ENCODE data around the gene CAST.

CAST gene

DNA sequence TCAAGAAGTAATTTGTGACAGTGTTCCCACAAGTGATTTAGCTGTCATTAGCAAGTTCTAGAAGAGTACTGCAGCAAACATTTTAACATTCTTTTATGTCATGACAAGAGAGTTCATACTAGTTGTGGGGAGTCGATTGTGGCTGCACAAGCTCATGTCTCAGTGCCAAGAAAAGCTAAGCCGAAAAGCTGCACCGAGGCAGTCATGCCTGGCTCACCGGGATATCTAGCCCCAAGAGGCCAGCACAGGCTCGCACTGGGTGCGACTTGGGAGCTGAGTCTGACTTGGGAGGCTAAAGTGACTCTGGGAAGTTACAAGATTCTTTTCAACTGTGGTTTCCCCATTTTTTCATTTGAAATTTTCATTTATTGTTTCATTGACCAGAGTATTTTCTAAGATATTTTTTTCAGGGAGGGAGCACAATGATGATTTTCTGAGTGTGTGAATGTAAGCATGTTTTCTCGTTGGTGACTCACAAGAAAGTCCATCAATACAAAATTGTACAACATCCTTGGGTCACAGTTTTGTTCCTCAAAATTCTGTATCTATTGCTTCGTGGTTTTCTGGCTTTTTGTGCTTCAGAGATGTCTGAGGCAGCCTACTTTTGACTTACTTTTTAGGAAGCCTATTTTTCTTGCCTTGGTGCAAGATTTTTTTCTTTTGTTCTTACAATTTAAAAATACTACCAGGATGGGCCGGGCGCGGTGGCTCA lies 18.7 kb downstream of the CAST start:
- TF ChIP-seq, protein P1, sequence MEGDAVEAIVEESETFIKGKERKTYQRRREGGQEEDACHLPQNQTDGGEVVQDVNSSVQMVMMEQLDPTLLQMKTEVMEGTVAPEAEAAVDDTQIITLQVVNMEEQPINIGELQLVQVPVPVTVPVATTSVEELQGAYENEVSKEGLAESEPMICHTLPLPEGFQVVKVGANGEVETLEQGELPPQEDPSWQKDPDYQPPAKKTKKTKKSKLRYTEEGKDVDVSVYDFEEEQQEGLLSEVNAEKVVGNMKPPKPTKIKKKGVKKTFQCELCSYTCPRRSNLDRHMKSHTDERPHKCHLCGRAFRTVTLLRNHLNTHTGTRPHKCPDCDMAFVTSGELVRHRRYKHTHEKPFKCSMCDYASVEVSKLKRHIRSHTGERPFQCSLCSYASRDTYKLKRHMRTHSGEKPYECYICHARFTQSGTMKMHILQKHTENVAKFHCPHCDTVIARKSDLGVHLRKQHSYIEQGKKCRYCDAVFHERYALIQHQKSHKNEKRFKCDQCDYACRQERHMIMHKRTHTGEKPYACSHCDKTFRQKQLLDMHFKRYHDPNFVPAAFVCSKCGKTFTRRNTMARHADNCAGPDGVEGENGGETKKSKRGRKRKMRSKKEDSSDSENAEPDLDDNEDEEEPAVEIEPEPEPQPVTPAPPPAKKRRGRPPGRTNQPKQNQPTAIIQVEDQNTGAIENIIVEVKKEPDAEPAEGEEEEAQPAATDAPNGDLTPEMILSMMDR (IDR thresholded peaks at IDR 0.05; ENCODE audit: low read depth, low read length, missing control alignments): no peak
- H3K4me3 ChIP-seq (ENCODE audit: low read depth, low read length): no peak overlapping the region
- no peak for DNase-seq (ENCODE audit: low read depth)

DNA sequence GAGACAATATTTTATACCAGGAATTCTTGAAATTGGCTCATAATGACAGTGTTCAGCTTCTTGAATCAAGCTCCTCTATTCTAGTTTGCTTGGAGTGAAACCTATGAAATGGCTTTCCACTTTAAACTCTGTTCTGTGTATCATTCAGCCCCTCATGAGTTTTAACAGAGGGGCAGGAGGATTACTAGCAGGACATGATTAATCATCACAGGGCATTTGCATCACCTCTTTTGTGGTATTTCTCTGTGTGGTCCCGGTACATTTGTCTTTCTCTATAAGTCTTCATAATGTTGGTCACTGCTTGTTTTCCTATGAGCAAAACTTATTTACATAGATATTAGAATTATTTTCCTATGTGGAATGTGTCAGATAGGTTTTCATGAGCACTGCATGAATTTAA lies 21.2 kb downstream of the CAST start:
- H3K4me3 ChIP-seq (ENCODE audit: low read depth, low read length): no peak overlapping the region
- no peak for DNase-seq (ENCODE audit: low read depth)
- TF ChIP-seq, protein P1 (IDR thresholded peaks at IDR 0.05; ENCODE audit: low read depth, low read length, missing control alignments): no peak

DNA sequence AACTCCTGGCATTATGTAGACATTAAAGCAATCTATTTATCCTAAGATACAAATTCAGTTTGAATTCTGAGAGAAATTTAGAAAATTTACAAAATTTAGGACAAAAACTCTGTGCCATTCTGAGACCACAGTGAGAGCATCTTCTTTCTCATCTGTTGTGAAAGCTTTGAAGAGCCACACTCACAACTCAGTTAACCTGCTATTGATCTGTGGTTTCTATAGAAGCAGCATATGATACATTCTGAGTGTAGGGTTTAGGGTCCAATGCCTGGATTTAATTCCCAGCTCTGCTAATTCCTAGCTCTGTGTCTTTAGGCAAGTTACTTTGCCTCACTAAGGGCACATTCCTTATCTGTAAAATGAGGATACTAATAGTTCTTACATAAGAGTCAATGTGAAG lies 21.6 kb downstream of the CAST start:
- no peak for DNase-seq (ENCODE audit: low read depth)
- TF ChIP-seq, protein P1 (IDR thresholded peaks at IDR 0.05; ENCODE audit: low read depth, low read length, missing control alignments): no peak
- H3K4me3 ChIP-seq (ENCODE audit: low read depth, low read length): no peak overlapping the region

DNA sequence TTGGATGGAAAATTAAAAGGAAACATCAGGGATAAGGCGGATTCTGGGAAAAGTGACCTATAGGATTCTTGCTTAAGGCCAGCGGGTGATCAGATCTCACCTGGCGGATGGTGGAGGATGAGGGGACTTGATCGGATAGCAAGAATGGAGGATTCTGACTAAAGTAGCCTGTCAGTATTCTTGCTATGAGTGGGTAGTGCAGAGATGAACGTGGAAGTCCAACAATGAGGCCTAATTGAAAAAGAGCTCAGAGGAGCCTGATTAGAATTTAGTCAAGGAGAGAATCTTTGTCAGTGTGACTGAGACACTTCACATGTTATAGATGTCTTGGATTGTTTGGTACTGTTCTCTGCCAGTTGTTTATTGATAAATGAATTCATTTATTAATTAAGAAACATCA lies 24.9 kb downstream of the CAST start:
- TF ChIP-seq, protein P1 (IDR thresholded peaks at IDR 0.05; ENCODE audit: low read depth, low read length, missing control alignments): no peak
- DNase-seq (ENCODE audit: low read depth): no peak
- H3K4me3 ChIP-seq (ENCODE audit: low read depth, low read length): no peak overlapping the region

DNA sequence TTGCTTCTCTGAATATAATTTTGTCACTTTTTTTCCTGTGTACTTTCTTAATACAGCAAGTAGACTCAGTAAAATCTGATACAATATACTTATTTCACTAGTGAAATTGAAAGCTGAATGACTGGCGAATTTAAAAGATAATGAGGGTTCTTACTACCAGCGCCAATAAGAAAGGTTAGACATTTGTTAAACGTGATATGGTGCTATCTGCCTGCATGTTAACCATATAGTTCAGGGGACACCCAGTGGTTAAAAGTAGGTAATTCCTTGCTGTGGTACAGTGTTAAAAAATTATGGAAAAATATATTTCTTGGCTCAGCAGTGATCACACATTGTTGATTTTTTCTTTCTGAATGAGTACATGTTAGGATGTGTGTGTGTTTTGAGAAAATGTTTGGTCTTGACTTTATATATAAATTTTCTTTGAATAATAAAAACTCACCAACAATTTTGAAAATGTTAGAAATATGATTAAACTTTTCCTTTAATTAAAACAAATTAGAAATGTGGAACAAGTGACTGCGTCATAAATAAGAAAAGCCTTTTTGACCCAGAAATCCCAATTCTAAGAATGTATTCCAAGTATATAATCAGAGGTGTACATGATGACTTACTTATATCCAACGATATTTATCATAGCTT lies 25.8 kb downstream of the CAST start:
- no peak for DNase-seq (ENCODE audit: low read depth)
- TF ChIP-seq, protein P1 (IDR thresholded peaks at IDR 0.05; ENCODE audit: low read depth, low read length, missing control alignments): peak; percentile 48
- no peak overlapping the region for H3K4me3 ChIP-seq (ENCODE audit: low read depth, low read length)

DNA sequence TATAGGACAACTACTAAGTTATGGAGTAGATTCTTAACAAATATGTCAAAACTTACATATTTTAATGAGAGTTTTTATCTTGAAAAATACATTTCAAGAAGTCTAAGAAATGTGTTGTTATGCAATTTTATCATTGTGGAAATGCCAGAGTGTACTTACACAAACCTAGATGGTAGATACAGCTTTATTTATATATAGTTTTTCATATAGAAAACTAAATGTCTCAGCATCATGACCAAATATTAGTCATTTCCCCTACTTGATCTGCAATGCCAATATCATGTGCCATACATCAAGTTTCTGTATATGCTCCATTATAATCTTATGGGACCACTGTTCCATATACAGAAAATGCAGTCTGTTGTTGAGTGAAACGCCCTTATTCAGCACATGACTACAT lies 28.7 kb downstream of the CAST start:
- H3K4me3 ChIP-seq (ENCODE audit: low read depth, low read length): no peak overlapping the region
- no peak for DNase-seq (ENCODE audit: low read depth)
- TF ChIP-seq, protein P1 (IDR thresholded peaks at IDR 0.05; ENCODE audit: low read depth, low read length, missing control alignments): no peak

Measured in GM12864 (cell line).